Tibial nerve (tissue), 3 donors: ENCODE results near the gene MLANA.

Source experiments
- CTCF ChIP-seq, 5 experiments: fragments of 200-600 bp in 3 of 5; fragments of 450-650 bp in 2 of 5; sonication (generic) in 3 of 5; IDR thresholded peaks; one replicate each; pipeline ENCODE4 v1.5.1; 2016 to 2019; ENCODE audit warnings: antibody characterized with exemption in 5 of 5, mild to moderate bottlenecking in 3 of 5, moderate library complexity in 2 of 5
- POLR2A ChIP-seq, 2 donors: fragments of 450-650 bp; IDR thresholded peaks; one replicate each; pipeline ENCODE4 v1.6.1; 2017; ENCODE audit warnings: antibody characterized with exemption in 2 of 2, mild to moderate bottlenecking in 2 of 2, moderate library complexity in 2 of 2

GRCh38 chr9:5917888-5918287 lies 27.2 kb downstream of the MLANA start:
- TF ChIP-seq CTCF (IDR thresholded peaks at IDR 0.05) (no peak), POLR2A (IDR thresholded peaks at IDR 0.05) (no peak)
